ENCODE data around the gene RBMS2.
"Not testable (repeated sequence)": the region's sequence is repeated elsewhere in the genome, so short reads cannot be mapped to it uniquely, and the experiment has no call there.

The RBMS2 gene

GRCh38 chr12:56488041-56488955 is 33.3 kb upstream of the RBMS2 start, which contains the start of gene GLS2:
Gene GLS2 (minus strand): TSS chr12:56488161. CDS start chr12:56488118, 43 bp downstream.
- Histone ChIP-seq H3K9ac (ENCODE audit: low read depth in 1 of 2, low read length in 2 of 2) (peak within 1 kb of the TSS; percentile 32 to 42), H3K36me3 (ENCODE audit: control insufficient read depth in 2 of 2, insufficient read depth in 2 of 2, low read length in 2 of 2) (no peaks in the 10 kb centered on the region), H3K27me3 (ENCODE audit: control insufficient read depth in 2 of 2, insufficient read depth in 2 of 2, low read length in 2 of 2) (peaks cover 0 to 2% of the 10 kb centered on the region in 2 donors), H3K4me3 (ENCODE audit: low read length in 2 of 2) (peak within 1 kb of the TSS; percentile 69 to 72), H3K27ac (ENCODE audit: low read depth in 2 of 2, low read length in 2 of 2) (no peak within 1 kb of the TSS), H3K4me1 (ENCODE audit: control insufficient read depth in 2 of 2, insufficient read depth in 2 of 2, low read length in 2 of 2) (peaks cover 7 to 14% of the 10 kb centered on the region in 2 donors), H3K9me3 (ENCODE audit: control insufficient read depth in 2 of 2, low read length in 2 of 2) (no peaks in the 10 kb centered on the region)

- Histone ChIP-seq H3K4me1 (ENCODE audit: control insufficient read depth in 2 of 2, insufficient read depth in 2 of 2, low read length in 2 of 2) (peaks cover 7 to 14% of the 10 kb centered on the region in 2 donors), H3K4me3 (ENCODE audit: low read length in 2 of 2) (no peak overlapping the region), H3K9ac (ENCODE audit: low read depth in 1 of 2, low read length in 2 of 2) (no peak overlapping the region), H3K36me3 (ENCODE audit: control insufficient read depth in 2 of 2, insufficient read depth in 2 of 2, low read length in 2 of 2) (no peaks in the 10 kb centered on the region), H3K27me3 (ENCODE audit: control insufficient read depth in 2 of 2, insufficient read depth in 2 of 2, low read length in 2 of 2) (peaks cover 0 to 2% of the 10 kb centered on the region in 2 donors), H3K27ac (ENCODE audit: low read depth in 2 of 2, low read length in 2 of 2) (no peak overlapping the region), H3K9me3 (ENCODE audit: control insufficient read depth in 2 of 2, low read length in 2 of 2) (no peaks in the 10 kb centered on the region)
Observed at GRCh38 chr12:56490360-56490759, 31.3 kb upstream of the RBMS2 start.

- not testable (repeated sequence) for H3K27me3 ChIP-seq (ENCODE audit: control insufficient read depth in 2 of 2, insufficient read depth in 2 of 2, low read length in 2 of 2); H3K9me3 ChIP-seq (ENCODE audit: control insufficient read depth in 2 of 2, low read length in 2 of 2); H3K4me1 ChIP-seq (ENCODE audit: control insufficient read depth in 2 of 2, insufficient read depth in 2 of 2, low read length in 2 of 2); H3K27ac ChIP-seq (ENCODE audit: low read depth in 2 of 2, low read length in 2 of 2); H3K9ac ChIP-seq (ENCODE audit: low read depth in 1 of 2, low read length in 2 of 2); H3K4me3 ChIP-seq (ENCODE audit: low read length in 2 of 2); H3K36me3 ChIP-seq (ENCODE audit: control insufficient read depth in 2 of 2, insufficient read depth in 2 of 2, low read length in 2 of 2)
Observed at GRCh38 chr12:56493409-56494105, 28.1 kb upstream of the RBMS2 start.

- H3K27ac ChIP-seq (ENCODE audit: low read depth in 2 of 2, low read length in 2 of 2); H3K9me3 ChIP-seq (ENCODE audit: control insufficient read depth in 2 of 2, low read length in 2 of 2); H3K36me3 ChIP-seq (ENCODE audit: control insufficient read depth in 2 of 2, insufficient read depth in 2 of 2, low read length in 2 of 2); H3K27me3 ChIP-seq (ENCODE audit: control insufficient read depth in 2 of 2, insufficient read depth in 2 of 2, low read length in 2 of 2); H3K4me3 ChIP-seq (ENCODE audit: low read length in 2 of 2); H3K4me1 ChIP-seq (ENCODE audit: control insufficient read depth in 2 of 2, insufficient read depth in 2 of 2, low read length in 2 of 2); H3K9ac ChIP-seq (ENCODE audit: low read depth in 1 of 2, low read length in 2 of 2): not testable (repeated sequence)
Observed at GRCh38 chr12:56494106-56494415, 27.6 kb upstream of the RBMS2 start.

GRCh38 chr12:56494481-56494880 is 27.1 kb upstream of the RBMS2 start:
- H3K36me3 ChIP-seq (ENCODE audit: control insufficient read depth in 2 of 2, insufficient read depth in 2 of 2, low read length in 2 of 2); H3K27ac ChIP-seq (ENCODE audit: low read depth in 2 of 2, low read length in 2 of 2); H3K9me3 ChIP-seq (ENCODE audit: control insufficient read depth in 2 of 2, low read length in 2 of 2); H3K27me3 ChIP-seq (ENCODE audit: control insufficient read depth in 2 of 2, insufficient read depth in 2 of 2, low read length in 2 of 2); H3K4me3 ChIP-seq (ENCODE audit: low read length in 2 of 2); H3K9ac ChIP-seq (ENCODE audit: low read depth in 1 of 2, low read length in 2 of 2); H3K4me1 ChIP-seq (ENCODE audit: control insufficient read depth in 2 of 2, insufficient read depth in 2 of 2, low read length in 2 of 2): not testable (repeated sequence)

- H3K9me3 ChIP-seq (ENCODE audit: control insufficient read depth in 2 of 2, low read length in 2 of 2); H3K36me3 ChIP-seq (ENCODE audit: control insufficient read depth in 2 of 2, insufficient read depth in 2 of 2, low read length in 2 of 2); H3K9ac ChIP-seq (ENCODE audit: low read depth in 1 of 2, low read length in 2 of 2); H3K4me1 ChIP-seq (ENCODE audit: control insufficient read depth in 2 of 2, insufficient read depth in 2 of 2, low read length in 2 of 2); H3K27ac ChIP-seq (ENCODE audit: low read depth in 2 of 2, low read length in 2 of 2); H3K27me3 ChIP-seq (ENCODE audit: control insufficient read depth in 2 of 2, insufficient read depth in 2 of 2, low read length in 2 of 2); H3K4me3 ChIP-seq (ENCODE audit: low read length in 2 of 2): not testable (repeated sequence)
Observed at GRCh38 chr12:56496704-56497103, 24.9 kb upstream of the RBMS2 start.

GRCh38 chr12:56498126-56498902 is 23.3 kb upstream of the RBMS2 start:
- H3K27ac ChIP-seq (ENCODE audit: low read depth in 2 of 2, low read length in 2 of 2); H3K9ac ChIP-seq (ENCODE audit: low read depth in 1 of 2, low read length in 2 of 2); H3K9me3 ChIP-seq (ENCODE audit: control insufficient read depth in 2 of 2, low read length in 2 of 2); H3K27me3 ChIP-seq (ENCODE audit: control insufficient read depth in 2 of 2, insufficient read depth in 2 of 2, low read length in 2 of 2); H3K4me3 ChIP-seq (ENCODE audit: low read length in 2 of 2); H3K36me3 ChIP-seq (ENCODE audit: control insufficient read depth in 2 of 2, insufficient read depth in 2 of 2, low read length in 2 of 2); H3K4me1 ChIP-seq (ENCODE audit: control insufficient read depth in 2 of 2, insufficient read depth in 2 of 2, low read length in 2 of 2): not testable (repeated sequence)

- not testable (repeated sequence) for H3K4me3 ChIP-seq (ENCODE audit: low read length in 2 of 2); H3K27ac ChIP-seq (ENCODE audit: low read depth in 2 of 2, low read length in 2 of 2); H3K4me1 ChIP-seq (ENCODE audit: control insufficient read depth in 2 of 2, insufficient read depth in 2 of 2, low read length in 2 of 2); H3K27me3 ChIP-seq (ENCODE audit: control insufficient read depth in 2 of 2, insufficient read depth in 2 of 2, low read length in 2 of 2); H3K9ac ChIP-seq (ENCODE audit: low read depth in 1 of 2, low read length in 2 of 2); H3K36me3 ChIP-seq (ENCODE audit: control insufficient read depth in 2 of 2, insufficient read depth in 2 of 2, low read length in 2 of 2); H3K9me3 ChIP-seq (ENCODE audit: control insufficient read depth in 2 of 2, low read length in 2 of 2)
Observed at GRCh38 chr12:56499452-56499851, 22.2 kb upstream of the RBMS2 start.

GRCh38 chr12:56499879-56500278 is 21.7 kb upstream of the RBMS2 start:
- H3K9ac ChIP-seq (ENCODE audit: low read depth in 1 of 2, low read length in 2 of 2); H3K4me3 ChIP-seq (ENCODE audit: low read length in 2 of 2); H3K9me3 ChIP-seq (ENCODE audit: control insufficient read depth in 2 of 2, low read length in 2 of 2); H3K27me3 ChIP-seq (ENCODE audit: control insufficient read depth in 2 of 2, insufficient read depth in 2 of 2, low read length in 2 of 2); H3K27ac ChIP-seq (ENCODE audit: low read depth in 2 of 2, low read length in 2 of 2); H3K36me3 ChIP-seq (ENCODE audit: control insufficient read depth in 2 of 2, insufficient read depth in 2 of 2, low read length in 2 of 2); H3K4me1 ChIP-seq (ENCODE audit: control insufficient read depth in 2 of 2, insufficient read depth in 2 of 2, low read length in 2 of 2): not testable (repeated sequence)

- no peaks in the 10 kb centered on the region for H3K36me3 ChIP-seq (ENCODE audit: control insufficient read depth in 2 of 2, insufficient read depth in 2 of 2, low read length in 2 of 2)
- no peaks in the 10 kb centered on the region for H3K9me3 ChIP-seq (ENCODE audit: control insufficient read depth in 2 of 2, low read length in 2 of 2)
Observed at GRCh38 chr12:56510786-56511185, 10.8 kb upstream of the RBMS2 start.

More at GRCh38 chr12:56510786-56511185, 10.8 kb upstream of the RBMS2 start:
- Histone ChIP-seq H3K4me3 (ENCODE audit: low read length in 2 of 2) (no peak overlapping the region), H3K9ac (ENCODE audit: low read depth in 1 of 2, low read length in 2 of 2) (no peak overlapping the region), H3K27me3 (ENCODE audit: control insufficient read depth in 2 of 2, insufficient read depth in 2 of 2, low read length in 2 of 2) (no peaks in the 10 kb centered on the region), H3K27ac (ENCODE audit: low read depth in 2 of 2, low read length in 2 of 2) (no peak overlapping the region), H3K4me1 (ENCODE audit: control insufficient read depth in 2 of 2, insufficient read depth in 2 of 2, low read length in 2 of 2) (peaks cover 2% of the 10 kb centered on the region in 2 donors)

Measured in mucosa of rectum (tissue), 2 donors.